NCI-H446 (cell line): ENCODE data around the gene MINAR2.
A peak's percentile ranks its signal among the peaks of the same experiment; 100 is the strongest.

Source experiments
- DNase-seq, 2 experiments: peaks; one replicate each; lab custom pipeline; 2025; lab: John Stamatoyannopoulos, UW

The MINAR2 gene

GRCh38 chr5:129771058-129771838, 23.4 kb downstream of the MINAR2 start:
- peak; percentile 72 to 82 for DNase-seq

DNA sequence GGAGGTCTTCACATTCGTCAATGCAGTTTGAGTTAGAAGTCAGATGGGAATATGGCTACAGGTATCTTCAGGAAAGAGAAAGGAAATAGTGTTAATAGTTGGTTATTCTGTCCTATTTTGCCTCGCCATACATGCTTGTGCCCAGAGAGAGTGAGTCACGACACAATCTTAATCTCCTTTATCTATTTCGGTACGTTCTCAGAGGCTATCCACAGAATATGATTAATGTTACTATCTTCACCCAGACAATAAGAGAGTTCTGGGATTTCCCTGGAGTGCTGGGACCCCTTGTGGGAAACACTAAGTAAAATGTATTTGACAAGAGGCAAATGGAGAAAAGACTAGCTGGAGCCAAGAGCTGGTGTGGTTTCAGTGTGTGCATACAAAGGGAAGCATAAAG, 25.5 kb downstream of the MINAR2 start:
- no peak for DNase-seq

DNA sequence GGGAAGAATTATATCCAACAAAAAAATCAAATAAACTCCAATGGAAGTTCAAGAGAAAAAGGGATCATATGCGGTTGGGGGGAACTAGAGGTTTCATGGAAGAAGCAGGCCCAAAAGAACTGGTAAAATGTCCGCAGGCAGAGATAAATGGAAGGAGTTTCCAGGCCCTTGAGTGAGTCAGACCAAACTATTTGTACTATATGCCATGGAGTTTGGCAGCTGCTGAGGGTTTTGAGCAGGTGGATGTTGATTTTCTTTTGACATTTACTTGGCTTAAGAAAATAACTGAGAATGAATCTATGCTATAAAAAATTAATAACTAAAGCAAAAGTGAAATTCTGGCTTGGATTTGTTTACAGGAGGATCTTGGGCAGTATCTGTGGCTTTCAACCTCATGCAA, 33.7 kb downstream of the MINAR2 start:
- peak; percentile 7 to 75 for DNase-seq

DNA sequence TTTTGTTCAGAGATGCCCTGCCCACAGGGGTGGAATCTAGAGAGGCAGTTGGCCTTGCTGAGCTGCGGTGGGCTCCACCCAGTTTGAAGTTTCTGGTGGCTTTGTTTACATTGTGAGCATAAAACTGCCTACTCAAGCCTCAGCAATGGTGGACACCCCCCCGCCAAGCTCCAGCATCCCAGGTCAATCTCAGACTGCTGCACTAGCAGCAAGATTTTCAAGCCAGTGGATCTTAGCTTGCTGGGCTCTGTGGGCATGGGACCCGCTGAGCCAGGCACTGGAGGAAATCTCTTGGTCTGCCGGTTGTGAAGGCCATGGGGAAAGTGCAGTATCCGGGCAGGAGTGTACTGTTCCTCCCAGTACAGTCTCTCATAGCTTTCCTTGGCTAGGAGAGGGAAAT, 55.5 kb downstream of the MINAR2 start:
- DNase-seq = no peak

GRCh38 chr5:129804705-129805104, 56.8 kb downstream of the MINAR2 start:
- DNase-seq = no peak

GRCh38 chr5:129807162-129807814, 59.4 kb downstream of the MINAR2 start:
- DNase-seq = no peak
